OCI-M2 (cell line): Measurements from ENCODE around the gene PDGFRB.

Experiments used
- DNase-seq: peaks from one replicate; lab custom pipeline; 2025; ENCODE audit not compliant: unreplicated experiment; lab: John Stamatoyannopoulos, UW

PDGFRB gene

GRCh38 chr5:150069672-150070627 is 85.7 kb downstream of the PDGFRB start:
- no peak for DNase-seq

GRCh38 chr5:150068961-150069645 is 86.5 kb downstream of the PDGFRB start:
- DNase-seq: no peak

GRCh38 chr5:150068472-150068871 is 87.2 kb downstream of the PDGFRB start:
- DNase-seq: no peak

GRCh38 chr5:150068071-150068470 is 87.6 kb downstream of the PDGFRB start:
- DNase-seq: no peak

- no peak for DNase-seq
Measured at GRCh38 chr5:150067405-150067960, 88.2 kb downstream of the PDGFRB start.

GRCh38 chr5:150066901-150067396 is 88.7 kb downstream of the PDGFRB start:
- no peak for DNase-seq

- DNase-seq: no peak
Measured at GRCh38 chr5:150066436-150066835, 89.2 kb downstream of the PDGFRB start.

- DNase-seq: no peak
Measured at GRCh38 chr5:150065886-150066285, 89.8 kb downstream of the PDGFRB start.

GRCh38 chr5:150065346-150065745 is 90.3 kb downstream of the PDGFRB start:
- no peak for DNase-seq

- no peak for DNase-seq
Measured at GRCh38 chr5:150064681-150065220, 90.9 kb downstream of the PDGFRB start.
